ENCODE measurements around the gene NDUFA7.
"Not testable (repeated sequence)": the region's sequence is repeated elsewhere in the genome, so short reads cannot be mapped to it uniquely, and the experiment has no call there.

Gene NDUFA7

GRCh38 chr19:8352134-8352827 lies 31.1 kb upstream of the NDUFA7 start:
- TF ChIP-seq CTCF (conservative IDR thresholded peaks at IDR 0.05; ENCODE audit: low read depth, low read length) = no peak
- peak overlapping the region; percentile 26 for H3K4me3 ChIP-seq (ENCODE audit: low read depth, low read length)

GRCh38 chr19:8349629-8350372 lies 28.6 kb upstream of the NDUFA7 start:
- H3K4me3 ChIP-seq (ENCODE audit: low read depth, low read length); DNase-seq (ENCODE audit: low read depth): not testable (repeated sequence)

More at GRCh38 chr19:8352134-8352827, 31.1 kb upstream of the NDUFA7 start:
- peak; percentile 56 for DNase-seq (ENCODE audit: low read depth)

GRCh38 chr19:8343483-8343844 lies 22.3 kb upstream of the NDUFA7 start:
- TF ChIP-seq CTCF (conservative IDR thresholded peaks at IDR 0.05; ENCODE audit: low read depth, low read length) = no peak
- peak overlapping the region; percentile 53 for H3K4me3 ChIP-seq (ENCODE audit: low read depth, low read length)
- no peak for DNase-seq (ENCODE audit: low read depth)

- peak within 1 kb of the TSS; percentile 53 for H3K4me3 ChIP-seq (ENCODE audit: low read depth, low read length)
- TF ChIP-seq CTCF (conservative IDR thresholded peaks at IDR 0.05; ENCODE audit: low read depth, low read length) = no peak
Observed at GRCh38 chr19:8342684-8343482, 21.7 kb upstream of the NDUFA7 start, which contains the start of gene KANK3. KANK3 (minus strand) TSS chr19:8343262; CDS start chr19:8337828, 5,434 bp downstream.

GRCh38 chr19:8342316-8342683 lies 21.1 kb upstream of the NDUFA7 start:
- no peak overlapping the region for H3K4me3 ChIP-seq (ENCODE audit: low read depth, low read length)

More at GRCh38 chr19:8342684-8343482, 21.7 kb upstream of the NDUFA7 start, which contains the start of gene KANK3:
- peak; percentile 97 for DNase-seq (ENCODE audit: low read depth)

GRCh38 chr19:8341504-8341903 lies 20.3 kb upstream of the NDUFA7 start:
- not testable (repeated sequence) for DNase-seq (ENCODE audit: low read depth); H3K4me3 ChIP-seq (ENCODE audit: low read depth, low read length)

More at GRCh38 chr19:8342316-8342683, 21.1 kb upstream of the NDUFA7 start:
- no peak for DNase-seq (ENCODE audit: low read depth)
- TF ChIP-seq CTCF (conservative IDR thresholded peaks at IDR 0.05; ENCODE audit: low read depth, low read length) = no peak

GRCh38 chr19:8340341-8341096 lies 19.3 kb upstream of the NDUFA7 start:
- TF ChIP-seq CTCF (conservative IDR thresholded peaks at IDR 0.05; ENCODE audit: low read depth, low read length) = peak; percentile 42
- no peak for DNase-seq (ENCODE audit: low read depth)
- no peak overlapping the region for H3K4me3 ChIP-seq (ENCODE audit: low read depth, low read length)
